22Rv1 (cell line): ENCODE data around the gene C2orf92.

Source experiments
- H3K27ac ChIP-seq: fragments of 450-650 bp; 2 replicates; pipeline ENCODE4 v1.5.1; 2017
- CTCF ChIP-seq: fragments of 450-650 bp; IDR thresholded peaks from 2 replicates; pipeline ENCODE4 v1.5.1; 2017; ENCODE audit warnings: mild to moderate bottlenecking
- ZFX ChIP-seq: fragments of 450-650 bp; IDR thresholded peaks from 2 replicates; pipeline ENCODE4 v1.6.1; 2017; ENCODE audit warnings: antibody characterized with exemption, borderline replicate concordance

The C2orf92 gene

GRCh38 chr2:97724501-97724900 is 55.0 kb downstream of the C2orf92 start:
- H3K27ac ChIP-seq, result no peak overlapping the region
- TF ChIP-seq ZFX, result no peak
- TF ChIP-seq CTCF, result no peak

GRCh38 chr2:97724946-97725688 is 55.6 kb downstream of the C2orf92 start:
- H3K27ac ChIP-seq, result no peak overlapping the region
- TF ChIP-seq CTCF (no peak), ZFX (no peak)

- TF ChIP-seq CTCF (no peak), ZFX (no peak)
- H3K27ac ChIP-seq, result no peak overlapping the region
Observed at GRCh38 chr2:97726261-97727064, 57.0 kb downstream of the C2orf92 start.

GRCh38 chr2:97727296-97727695 is 57.8 kb downstream of the C2orf92 start:
- no peak for TF ChIP-seq ZFX
- TF ChIP-seq CTCF, result no peak
- H3K27ac ChIP-seq, result no peak overlapping the region

GRCh38 chr2:97728091-97728731 is 58.7 kb downstream of the C2orf92 start:
- H3K27ac ChIP-seq, result no peak overlapping the region
- no peak for TF ChIP-seq ZFX
- TF ChIP-seq CTCF, result no peak

GRCh38 chr2:97730245-97730644 is 60.7 kb downstream of the C2orf92 start:
- TF ChIP-seq ZFX (no peak), CTCF (no peak)

More at GRCh38 chr2:97730245-97730644, 60.7 kb downstream of the C2orf92 start:
- no peak overlapping the region for H3K27ac ChIP-seq
